ENCODE data around the gene IFT172.

The IFT172 gene

DNA sequence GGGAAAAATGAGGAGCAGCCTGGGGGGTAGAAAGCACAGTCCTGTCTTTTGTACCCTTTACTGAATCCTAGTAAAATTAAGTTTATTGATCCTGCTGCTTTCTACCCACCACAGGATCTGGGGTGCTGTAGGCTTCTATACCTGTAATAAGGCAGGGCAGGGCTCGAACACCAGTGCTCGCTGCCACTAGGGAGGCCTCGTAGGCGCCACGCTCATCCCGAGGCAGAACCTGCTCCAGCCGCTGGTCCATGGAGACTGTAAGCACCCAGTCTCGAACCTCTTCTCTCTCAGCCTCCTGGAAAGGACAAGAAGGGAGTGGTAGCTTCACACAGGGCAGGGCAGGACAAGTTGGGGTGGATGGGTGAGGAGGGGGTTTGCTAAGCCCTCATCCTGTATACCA, 44.4 kb downstream of the IFT172 start:
- TF ChIP-seq POLR2AphosphoS5 (IDR thresholded peaks at IDR 0.05; ENCODE audit: low read depth, low read length) (no peak), TAF1 (IDR thresholded peaks at IDR 0.05; ENCODE audit: borderline replicate concordance, insufficient read depth, low read length) (no peak), SIN3A (IDR thresholded peaks at IDR 0.05; ENCODE audit: borderline replicate concordance, insufficient read depth, low read length) (no peak), FOXP2 (optimal IDR thresholded peaks at IDR 0.05; ENCODE audit: borderline replicate concordance, extremely low read depth, extremely low read length, insufficient read depth) (no peak)
- TF ChIP-seq, protein P1, sequence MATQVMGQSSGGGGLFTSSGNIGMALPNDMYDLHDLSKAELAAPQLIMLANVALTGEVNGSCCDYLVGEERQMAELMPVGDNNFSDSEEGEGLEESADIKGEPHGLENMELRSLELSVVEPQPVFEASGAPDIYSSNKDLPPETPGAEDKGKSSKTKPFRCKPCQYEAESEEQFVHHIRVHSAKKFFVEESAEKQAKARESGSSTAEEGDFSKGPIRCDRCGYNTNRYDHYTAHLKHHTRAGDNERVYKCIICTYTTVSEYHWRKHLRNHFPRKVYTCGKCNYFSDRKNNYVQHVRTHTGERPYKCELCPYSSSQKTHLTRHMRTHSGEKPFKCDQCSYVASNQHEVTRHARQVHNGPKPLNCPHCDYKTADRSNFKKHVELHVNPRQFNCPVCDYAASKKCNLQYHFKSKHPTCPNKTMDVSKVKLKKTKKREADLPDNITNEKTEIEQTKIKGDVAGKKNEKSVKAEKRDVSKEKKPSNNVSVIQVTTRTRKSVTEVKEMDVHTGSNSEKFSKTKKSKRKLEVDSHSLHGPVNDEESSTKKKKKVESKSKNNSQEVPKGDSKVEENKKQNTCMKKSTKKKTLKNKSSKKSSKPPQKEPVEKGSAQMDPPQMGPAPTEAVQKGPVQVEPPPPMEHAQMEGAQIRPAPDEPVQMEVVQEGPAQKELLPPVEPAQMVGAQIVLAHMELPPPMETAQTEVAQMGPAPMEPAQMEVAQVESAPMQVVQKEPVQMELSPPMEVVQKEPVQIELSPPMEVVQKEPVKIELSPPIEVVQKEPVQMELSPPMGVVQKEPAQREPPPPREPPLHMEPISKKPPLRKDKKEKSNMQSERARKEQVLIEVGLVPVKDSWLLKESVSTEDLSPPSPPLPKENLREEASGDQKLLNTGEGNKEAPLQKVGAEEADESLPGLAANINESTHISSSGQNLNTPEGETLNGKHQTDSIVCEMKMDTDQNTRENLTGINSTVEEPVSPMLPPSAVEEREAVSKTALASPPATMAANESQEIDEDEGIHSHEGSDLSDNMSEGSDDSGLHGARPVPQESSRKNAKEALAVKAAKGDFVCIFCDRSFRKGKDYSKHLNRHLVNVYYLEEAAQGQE (IDR thresholded peaks at IDR 0.05; ENCODE audit: insufficient read depth in 1 of 2, low read depth in 2 of 2, low read length in 2 of 2) = no peak

DNA sequence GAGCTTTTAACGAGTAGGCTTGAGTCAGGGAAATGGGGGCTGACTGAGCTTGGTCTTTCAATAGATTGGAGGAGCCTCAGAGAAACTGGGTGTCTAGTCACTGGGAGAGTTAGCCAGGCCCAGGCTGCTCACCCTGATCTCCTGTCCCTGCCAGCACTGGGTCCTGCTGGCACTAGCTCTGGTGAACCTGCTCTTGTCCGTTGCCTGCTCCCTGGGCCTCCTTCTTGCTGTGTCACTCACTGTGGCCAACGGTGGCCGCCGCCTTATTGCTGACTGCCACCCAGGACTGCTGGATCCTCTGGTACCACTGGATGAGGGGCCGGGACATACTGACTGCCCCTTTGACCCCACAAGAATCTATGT, 46.6 kb downstream of the IFT172 start:
- no peak for TF ChIP-seq FOXP2 (optimal IDR thresholded peaks at IDR 0.05; ENCODE audit: borderline replicate concordance, extremely low read depth, extremely low read length, insufficient read depth)
- TF ChIP-seq SIN3A (IDR thresholded peaks at IDR 0.05; ENCODE audit: borderline replicate concordance, insufficient read depth, low read length) = no peak
- TF ChIP-seq, protein P1 (IDR thresholded peaks at IDR 0.05; ENCODE audit: insufficient read depth in 1 of 2, low read depth in 2 of 2, low read length in 2 of 2) = no peak
- no peak for TF ChIP-seq POLR2AphosphoS5 (IDR thresholded peaks at IDR 0.05; ENCODE audit: low read depth, low read length)
- TF ChIP-seq TAF1 (IDR thresholded peaks at IDR 0.05; ENCODE audit: borderline replicate concordance, insufficient read depth, low read length) = no peak

DNA sequence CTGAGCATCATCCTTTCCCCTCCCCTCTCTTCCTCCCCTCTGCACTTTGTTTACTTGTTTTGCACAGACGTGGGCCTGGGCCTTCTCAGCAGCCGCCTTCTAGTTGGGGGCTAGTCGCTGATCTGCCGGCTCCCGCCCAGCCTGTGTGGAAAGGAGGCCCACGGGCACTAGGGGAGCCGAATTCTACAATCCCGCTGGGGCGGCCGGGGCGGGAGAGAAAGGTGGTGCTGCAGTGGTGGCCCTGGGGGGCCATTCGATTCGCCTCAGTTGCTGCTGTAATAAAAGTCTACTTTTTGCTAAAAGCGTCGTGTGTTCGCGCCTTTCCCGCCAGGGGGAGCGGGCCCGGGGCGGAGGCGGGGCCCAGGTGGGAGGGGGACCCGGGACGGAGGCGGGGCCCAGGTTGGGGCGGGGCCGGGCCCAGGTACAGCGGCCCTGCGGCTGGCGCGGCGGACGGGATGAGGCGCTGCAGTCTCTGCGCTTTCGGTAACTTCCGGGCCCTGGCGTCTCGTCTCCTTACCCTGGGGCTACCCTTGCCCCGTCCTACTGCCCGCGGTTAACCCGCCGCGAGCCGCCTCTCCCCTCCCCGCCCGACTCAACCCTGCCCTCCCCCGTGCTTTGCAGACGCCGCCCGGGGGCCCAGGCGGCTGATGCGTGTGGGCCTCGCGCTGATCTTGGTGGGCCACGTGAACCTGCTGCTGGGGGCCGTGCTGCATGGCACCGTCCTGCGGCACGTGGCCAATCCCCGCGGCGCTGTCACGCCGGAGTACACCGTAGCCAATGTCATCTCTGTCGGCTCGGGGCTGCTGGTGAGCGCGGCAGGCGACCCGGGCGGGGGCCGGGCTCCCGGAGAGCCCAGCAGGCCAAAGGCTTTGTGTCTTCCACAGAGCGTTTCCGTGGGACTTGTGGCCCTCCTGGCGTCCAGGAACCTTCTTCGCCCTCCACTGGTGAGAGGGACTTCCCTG, 47.3 kb downstream of the IFT172 start, which contains the start of gene KRTCAP3:
Gene KRTCAP3 (plus strand): TSS at position 424 of the 962 bp plus-strand sequence. CDS start 32 bp downstream, at position 456.
- TF ChIP-seq FOXP2 (optimal IDR thresholded peaks at IDR 0.05; ENCODE audit: borderline replicate concordance, extremely low read depth, extremely low read length, insufficient read depth) = no peak
- TF ChIP-seq, protein P1 (IDR thresholded peaks at IDR 0.05; ENCODE audit: insufficient read depth in 1 of 2, low read depth in 2 of 2, low read length in 2 of 2) = no peak
- TF ChIP-seq SIN3A (IDR thresholded peaks at IDR 0.05; ENCODE audit: borderline replicate concordance, insufficient read depth, low read length) = no peak
- TF ChIP-seq POLR2AphosphoS5 (IDR thresholded peaks at IDR 0.05; ENCODE audit: low read depth, low read length) = no peak
- no peak for TF ChIP-seq TAF1 (IDR thresholded peaks at IDR 0.05; ENCODE audit: borderline replicate concordance, insufficient read depth, low read length)

DNA sequence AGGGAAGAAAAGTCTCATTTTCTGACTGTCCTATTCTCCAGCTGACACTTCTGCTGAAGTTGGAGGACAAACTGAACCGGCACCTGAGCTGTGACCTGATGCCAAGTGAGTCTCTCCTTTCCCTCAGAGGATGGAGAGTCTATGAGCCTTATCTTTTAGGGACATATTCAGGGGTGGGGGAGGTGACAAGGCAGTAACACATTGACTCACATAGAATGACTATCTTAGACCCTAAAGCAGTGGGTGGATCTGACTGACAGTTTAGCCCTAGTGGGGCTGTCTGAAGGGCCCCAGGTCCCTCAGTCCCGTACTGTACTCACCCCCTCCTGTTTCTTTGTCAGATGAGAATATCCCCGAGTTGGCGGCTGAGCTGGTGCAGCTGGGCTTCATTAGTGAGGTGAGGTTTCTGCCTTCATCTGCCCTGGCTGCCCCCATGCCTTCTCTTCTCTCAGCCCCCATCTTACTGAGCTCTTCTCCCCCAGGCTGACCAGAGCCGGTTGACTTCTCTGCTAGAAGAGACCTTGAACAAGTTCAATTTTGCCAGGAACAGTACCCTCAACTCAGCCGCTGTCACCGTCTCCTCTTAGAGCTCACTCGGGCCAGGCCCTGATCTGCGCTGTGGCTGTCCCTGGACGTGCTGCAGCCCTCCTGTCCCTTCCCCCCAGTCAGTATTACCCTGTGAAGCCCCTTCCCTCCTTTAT, 48.2 kb downstream of the IFT172 start:
- no peak for TF ChIP-seq POLR2AphosphoS5 (IDR thresholded peaks at IDR 0.05; ENCODE audit: low read depth, low read length)

DNA sequence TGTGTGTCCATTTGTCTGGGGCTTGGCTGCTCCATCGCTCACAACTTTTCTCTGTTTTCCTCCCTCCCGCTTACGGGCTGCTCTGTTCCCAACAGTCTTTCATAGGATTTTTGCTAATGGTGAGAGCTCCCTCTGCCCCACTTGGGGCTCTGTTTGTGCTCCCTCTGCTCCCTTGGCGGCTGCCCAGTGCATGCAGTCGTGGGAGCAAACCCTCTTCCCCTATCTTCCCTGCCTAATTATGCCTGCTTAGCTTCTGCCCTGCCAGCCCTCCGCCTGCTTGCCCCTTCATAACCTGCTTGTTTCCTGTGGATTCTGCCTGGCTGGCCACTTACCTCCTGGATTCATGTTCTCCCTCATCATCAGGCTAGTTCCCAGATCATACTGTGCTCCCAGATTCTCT, 53.9 kb downstream of the IFT172 start:
- TF ChIP-seq SIN3A (IDR thresholded peaks at IDR 0.05; ENCODE audit: borderline replicate concordance, insufficient read depth, low read length) (no peak), POLR2AphosphoS5 (IDR thresholded peaks at IDR 0.05; ENCODE audit: low read depth, low read length) (no peak), FOXP2 (optimal IDR thresholded peaks at IDR 0.05; ENCODE audit: borderline replicate concordance, extremely low read depth, extremely low read length, insufficient read depth) (no peak), TAF1 (IDR thresholded peaks at IDR 0.05; ENCODE audit: borderline replicate concordance, insufficient read depth, low read length) (no peak)
- TF ChIP-seq, protein P1 (IDR thresholded peaks at IDR 0.05; ENCODE audit: insufficient read depth in 1 of 2, low read depth in 2 of 2, low read length in 2 of 2) = no peak
